Measurements from ENCODE around the gene SYNDIG1. TPM values are rescaled to one million over a fixed set of nuclear protein-coding genes. Genes with fewer than 3 reads are reported as not detected.

SYNDIG1 gene
- total RNA-seq, 2 experiments from 2014 or later: not detected

DNA sequence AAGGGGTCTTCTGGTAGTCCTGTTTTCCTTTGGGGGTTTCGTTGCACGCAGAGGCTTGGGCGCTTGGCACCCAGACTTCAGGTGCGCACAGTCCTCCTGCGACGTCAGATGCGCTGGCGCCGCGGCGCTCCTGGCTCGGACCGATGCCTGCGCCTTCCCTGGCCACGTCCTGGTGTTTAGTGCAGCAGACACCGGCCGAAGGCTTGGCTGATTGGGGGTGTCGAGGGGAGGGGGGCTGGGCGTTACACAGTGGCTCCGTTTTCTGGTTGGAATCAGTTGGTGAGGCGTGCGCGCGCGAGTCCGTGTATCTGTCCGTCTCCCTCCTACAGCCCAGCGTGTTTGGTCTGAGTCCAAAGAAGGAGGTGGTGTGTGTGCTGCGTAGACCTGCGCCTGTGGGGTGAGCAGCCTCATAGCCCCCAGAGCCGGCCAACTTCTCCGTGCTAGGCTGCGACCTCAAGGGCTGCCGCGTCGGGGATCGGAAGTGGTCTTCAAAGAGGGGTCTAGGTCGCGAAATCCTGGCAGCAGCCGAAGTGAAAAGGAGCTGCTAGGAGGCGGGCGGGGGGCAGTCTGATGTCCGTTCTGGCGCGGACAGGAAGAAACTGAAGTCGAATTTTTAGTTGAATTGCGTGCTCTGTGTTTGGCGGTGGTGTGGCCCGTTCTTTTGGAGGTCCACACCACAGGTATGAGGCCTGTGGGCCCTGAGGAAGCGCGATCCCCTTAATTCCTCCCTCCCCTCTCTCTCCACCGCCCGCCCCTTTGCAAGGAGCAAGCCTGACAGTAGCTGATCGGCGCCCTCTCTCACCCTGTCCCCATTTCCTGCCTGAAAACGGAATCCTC lies 1.5 kb downstream of the SYNDIG1 start:
- Mint-ChIP-seq H3K4me1 (no peaks in the 10 kb centered on the region), H3K27ac (no peak overlapping the region), H3K27me3 (peaks cover 52% of the 10 kb centered on the region), H3K4me3 (no peak overlapping the region), H3K9me3 (no peaks in the 10 kb centered on the region), H3K36me3 (ENCODE audit: low read depth) (no peaks in the 10 kb centered on the region)
- no peak for DNase-seq
- ChIA-PET CTCF (no interaction called here), POLR2A (no interaction called here)

DNA sequence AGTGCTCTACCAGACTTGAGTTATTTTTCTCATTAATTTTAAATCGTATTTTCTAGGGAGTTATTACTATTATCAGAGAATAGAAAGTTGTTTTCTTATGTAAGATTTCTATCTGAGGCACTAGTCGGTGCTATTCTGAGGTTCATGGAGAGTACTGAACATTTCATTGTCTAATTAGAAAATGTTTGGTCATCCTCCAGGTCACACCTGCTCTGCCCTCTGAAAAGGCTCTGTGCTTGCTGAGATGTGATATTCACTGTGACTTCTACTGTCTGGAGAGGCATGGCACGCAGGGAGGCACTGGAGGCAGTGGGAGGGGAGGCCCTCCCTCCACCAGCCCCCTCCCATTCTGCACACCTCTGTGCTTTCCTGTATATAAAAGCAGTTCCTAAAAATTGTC lies 3.0 kb downstream of the SYNDIG1 start:
- Mint-ChIP-seq H3K9me3 (no peaks in the 10 kb centered on the region), H3K4me3 (no peak overlapping the region), H3K4me1 (no peaks in the 10 kb centered on the region), H3K27ac (no peak overlapping the region), H3K27me3 (peaks cover 44% of the 10 kb centered on the region), H3K36me3 (ENCODE audit: low read depth) (no peaks in the 10 kb centered on the region)
- ChIA-PET CTCF (no interaction called here), POLR2A (no interaction called here)
- DNase-seq: no peak

DNA sequence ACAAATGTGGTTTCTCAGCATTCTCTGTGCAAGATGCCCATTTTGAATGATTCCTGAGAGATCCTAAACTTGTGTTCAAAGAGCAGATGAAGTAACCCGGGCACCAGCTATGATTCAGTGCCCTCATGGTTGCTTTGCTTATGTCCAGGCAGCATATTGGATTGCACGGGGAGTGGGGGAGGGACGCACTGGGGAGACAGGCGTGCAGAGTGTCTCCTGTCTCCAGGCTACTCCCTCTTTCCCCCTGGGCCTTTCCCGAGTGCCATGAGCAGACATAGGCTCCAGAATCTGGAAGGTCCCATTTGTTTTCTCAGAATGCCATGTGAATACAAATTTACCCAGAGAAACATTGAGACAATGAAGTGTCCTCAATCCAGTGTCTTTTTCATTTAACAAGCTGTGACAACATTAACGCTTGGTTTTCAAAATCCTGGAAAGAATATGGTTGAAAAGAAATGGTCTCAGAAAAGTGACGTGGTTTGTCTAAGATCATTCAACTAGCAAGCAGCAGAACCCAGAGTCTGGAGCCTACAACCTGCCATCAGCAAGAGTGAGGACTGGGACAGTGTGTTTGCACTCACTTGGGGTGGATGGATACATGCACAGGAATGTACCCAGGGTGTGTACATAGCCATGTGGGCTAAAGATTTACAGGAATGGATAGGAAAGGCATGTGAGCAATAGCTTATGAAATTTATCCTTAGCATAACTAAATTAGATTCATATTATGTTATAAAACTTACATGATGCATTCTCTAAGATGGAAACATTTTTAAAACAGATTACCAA lies 4.2 kb downstream of the SYNDIG1 start:
- Mint-ChIP-seq H3K4me1 (no peaks in the 10 kb centered on the region), H3K4me3 (no peak overlapping the region), H3K36me3 (ENCODE audit: low read depth) (no peaks in the 10 kb centered on the region), H3K27me3 (peaks cover 33% of the 10 kb centered on the region), H3K9me3 (no peaks in the 10 kb centered on the region), H3K27ac (no peak overlapping the region)
- ChIA-PET CTCF (no interaction called here), POLR2A (no interaction called here)
- no peak for DNase-seq

DNA sequence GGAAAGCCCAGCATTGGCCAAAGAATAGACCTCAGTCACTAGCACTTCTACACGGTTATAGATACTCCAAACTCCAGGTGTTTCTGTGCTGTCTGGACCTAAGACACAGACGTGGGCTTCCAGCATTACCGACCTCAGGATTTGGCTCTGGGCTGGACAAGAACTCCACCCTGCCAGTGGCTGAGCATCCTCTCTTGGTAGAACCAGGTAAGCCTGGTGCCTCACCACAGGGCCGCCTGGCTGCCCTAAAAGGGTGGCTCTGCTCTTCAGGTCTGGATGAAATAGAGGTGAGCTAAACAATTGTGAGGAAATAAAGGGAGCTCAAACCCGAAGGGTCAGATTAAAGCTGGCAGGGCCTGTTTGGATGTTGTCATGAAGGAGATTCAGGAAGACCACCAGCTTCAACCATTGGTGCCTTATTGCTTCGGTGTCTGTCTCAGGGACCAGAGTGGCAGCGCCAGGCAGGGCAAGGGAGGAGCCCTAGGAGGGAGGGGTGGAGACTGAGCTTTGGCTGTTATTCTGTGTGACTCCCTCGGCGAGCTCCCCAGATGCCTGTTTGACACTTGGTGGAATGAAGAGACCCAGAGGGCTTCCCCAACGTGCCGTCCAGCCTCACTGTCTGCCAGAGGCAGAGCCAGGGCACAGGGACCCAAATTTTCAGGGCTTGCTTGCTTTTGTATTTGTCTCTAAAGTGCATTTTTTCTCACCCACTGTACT lies 8.6 kb downstream of the SYNDIG1 start:
- Mint-ChIP-seq H3K27me3 (peaks cover 4% of the 10 kb centered on the region), H3K4me1 (no peaks in the 10 kb centered on the region), H3K4me3 (no peak overlapping the region), H3K9me3 (no peaks in the 10 kb centered on the region), H3K36me3 (ENCODE audit: low read depth) (no peaks in the 10 kb centered on the region), H3K27ac (no peak overlapping the region)
- DNase-seq: no peak
- ChIA-PET POLR2A (no interaction called here), CTCF (no interaction called here)

DNA sequence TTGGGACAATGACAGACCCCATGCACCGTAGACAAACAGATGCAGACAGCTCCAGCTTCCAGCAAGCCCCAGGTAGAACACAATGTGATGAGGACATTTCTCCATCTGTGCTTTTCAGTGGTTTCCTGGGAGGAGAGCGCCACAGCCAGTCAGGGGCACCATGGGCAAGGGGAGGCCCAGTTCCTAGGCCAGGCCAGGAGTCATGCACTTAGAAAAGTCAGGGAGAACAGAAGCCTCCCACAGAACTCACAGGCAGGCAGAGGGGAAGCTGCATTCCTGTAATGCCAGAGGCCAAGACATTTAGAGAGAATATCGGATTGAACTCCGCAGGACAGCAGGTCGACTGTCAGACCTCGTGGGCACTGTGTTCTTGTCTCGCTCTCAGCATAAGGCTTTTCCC lies 9.2 kb downstream of the SYNDIG1 start:
- no peaks in the 10 kb centered on the region for H3K4me1 Mint-ChIP-seq
- no peak overlapping the region for H3K4me3 Mint-ChIP-seq
- DNase-seq: no peak
- H3K9me3 Mint-ChIP-seq: no peaks in the 10 kb centered on the region
- ChIA-PET CTCF (no interaction called here), POLR2A (no interaction called here)
- no peak overlapping the region for H3K27ac Mint-ChIP-seq
- no peaks in the 10 kb centered on the region for H3K27me3 Mint-ChIP-seq
- H3K36me3 Mint-ChIP-seq (ENCODE audit: low read depth): no peaks in the 10 kb centered on the region

DNA sequence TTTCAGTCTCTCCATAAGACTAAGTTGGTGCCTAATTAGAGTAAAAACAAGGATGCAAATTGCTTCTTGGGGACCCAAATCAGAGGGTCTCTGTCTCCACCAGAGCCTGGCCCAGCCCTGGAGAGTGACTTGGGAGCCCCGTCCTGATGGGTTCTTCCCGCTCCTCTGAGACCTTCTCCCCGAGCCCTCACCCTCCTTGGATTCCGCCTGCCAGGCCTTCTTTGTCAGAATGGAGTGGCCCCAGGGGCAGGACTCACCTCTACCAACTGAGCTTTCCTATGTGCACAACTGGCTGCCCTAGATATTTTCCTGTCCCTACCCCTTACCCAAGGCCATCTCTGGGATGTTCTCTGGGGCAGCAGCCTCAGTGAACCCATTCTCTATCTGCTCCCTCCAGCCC lies 9.7 kb downstream of the SYNDIG1 start:
- H3K27me3 Mint-ChIP-seq: no peaks in the 10 kb centered on the region
- no peaks in the 10 kb centered on the region for H3K36me3 Mint-ChIP-seq (ENCODE audit: low read depth)
- ChIA-PET CTCF (no interaction called here), POLR2A (no interaction called here)
- H3K27ac Mint-ChIP-seq: no peak overlapping the region
- H3K4me1 Mint-ChIP-seq: no peaks in the 10 kb centered on the region
- no peaks in the 10 kb centered on the region for H3K9me3 Mint-ChIP-seq
- no peak for DNase-seq
- no peak overlapping the region for H3K4me3 Mint-ChIP-seq

DNA sequence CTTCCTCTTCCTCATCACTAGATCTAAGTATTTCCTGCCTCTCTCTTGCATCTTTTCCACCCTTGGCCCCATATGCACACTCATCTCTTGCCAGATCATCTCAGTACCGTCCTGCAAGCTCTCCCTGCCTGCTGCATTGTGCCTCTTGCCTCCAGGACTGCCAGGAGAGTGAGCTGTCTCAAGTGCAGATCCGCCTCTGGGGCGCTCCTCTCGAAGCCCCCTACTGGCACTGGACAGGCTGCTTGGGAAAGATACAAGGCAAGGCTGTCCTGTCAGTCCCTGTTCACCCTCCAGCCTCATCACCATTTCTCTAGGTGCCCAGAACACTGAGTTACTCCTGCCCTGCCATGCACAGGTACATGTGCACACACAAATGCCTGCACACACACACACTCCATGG lies 10.2 kb downstream of the SYNDIG1 start:
- no peaks in the 10 kb centered on the region for H3K4me1 Mint-ChIP-seq
- no peaks in the 10 kb centered on the region for H3K36me3 Mint-ChIP-seq (ENCODE audit: low read depth)
- no peak overlapping the region for H3K27ac Mint-ChIP-seq
- H3K9me3 Mint-ChIP-seq: no peaks in the 10 kb centered on the region
- no peaks in the 10 kb centered on the region for H3K27me3 Mint-ChIP-seq
- H3K4me3 Mint-ChIP-seq: no peak overlapping the region
- DNase-seq: no peak
- ChIA-PET CTCF (no interaction called here), POLR2A (no interaction called here)

DNA sequence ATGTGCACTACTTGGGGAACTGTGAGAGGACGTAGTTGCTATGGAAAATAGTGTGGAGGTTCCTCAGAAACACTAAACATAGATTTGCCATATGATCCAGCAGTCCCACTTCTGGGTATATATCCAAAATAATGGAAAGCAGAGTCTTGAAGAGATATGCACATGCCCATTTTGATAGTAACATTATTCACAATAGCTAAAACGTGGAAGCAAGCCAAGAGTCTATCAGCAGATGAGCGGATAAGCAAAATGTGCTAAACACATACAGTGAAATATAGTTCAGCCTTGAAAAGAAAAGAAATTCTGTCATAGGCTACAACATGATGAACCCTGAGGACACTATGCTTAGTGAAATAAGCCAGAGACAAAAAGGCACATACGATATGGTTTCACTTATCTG lies 11.1 kb downstream of the SYNDIG1 start:
- no peak overlapping the region for H3K4me3 Mint-ChIP-seq
- POLR2A ChIA-PET: no interaction called here
- no peaks in the 10 kb centered on the region for H3K27me3 Mint-ChIP-seq
- H3K36me3 Mint-ChIP-seq (ENCODE audit: low read depth): no peaks in the 10 kb centered on the region
- DNase-seq: no peak
- CTCF ChIA-PET: no interaction called here
- no peaks in the 10 kb centered on the region for H3K4me1 Mint-ChIP-seq
- H3K9me3 Mint-ChIP-seq: no peaks in the 10 kb centered on the region
- H3K27ac Mint-ChIP-seq: no peak overlapping the region

DNA sequence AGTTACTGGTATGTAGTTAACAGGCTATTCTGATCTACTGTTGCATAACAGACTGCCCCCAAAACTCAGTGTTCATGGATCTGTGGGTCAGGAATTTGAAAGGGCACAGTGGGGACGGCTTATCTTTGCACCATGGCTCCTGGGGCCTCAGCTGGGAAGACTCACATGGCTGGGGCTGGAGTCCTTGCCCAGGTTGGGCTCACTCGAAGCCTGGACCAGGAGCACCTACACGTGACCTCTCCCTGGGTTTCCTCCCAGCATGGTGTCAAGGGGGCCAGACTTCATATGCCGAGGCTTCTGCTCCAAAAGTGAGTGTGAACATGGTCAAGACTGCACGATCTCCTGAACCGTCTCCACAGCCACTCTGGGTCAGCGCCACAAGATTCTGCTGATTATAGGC lies 11.7 kb downstream of the SYNDIG1 start:
- H3K4me1 Mint-ChIP-seq: no peaks in the 10 kb centered on the region
- DNase-seq: no peak
- H3K27ac Mint-ChIP-seq: no peak overlapping the region
- POLR2A ChIA-PET: no interaction called here
- H3K36me3 Mint-ChIP-seq (ENCODE audit: low read depth): no peaks in the 10 kb centered on the region
- H3K4me3 Mint-ChIP-seq: no peak overlapping the region
- CTCF ChIA-PET: no interaction called here
- no peaks in the 10 kb centered on the region for H3K27me3 Mint-ChIP-seq
- no peaks in the 10 kb centered on the region for H3K9me3 Mint-ChIP-seq

DNA sequence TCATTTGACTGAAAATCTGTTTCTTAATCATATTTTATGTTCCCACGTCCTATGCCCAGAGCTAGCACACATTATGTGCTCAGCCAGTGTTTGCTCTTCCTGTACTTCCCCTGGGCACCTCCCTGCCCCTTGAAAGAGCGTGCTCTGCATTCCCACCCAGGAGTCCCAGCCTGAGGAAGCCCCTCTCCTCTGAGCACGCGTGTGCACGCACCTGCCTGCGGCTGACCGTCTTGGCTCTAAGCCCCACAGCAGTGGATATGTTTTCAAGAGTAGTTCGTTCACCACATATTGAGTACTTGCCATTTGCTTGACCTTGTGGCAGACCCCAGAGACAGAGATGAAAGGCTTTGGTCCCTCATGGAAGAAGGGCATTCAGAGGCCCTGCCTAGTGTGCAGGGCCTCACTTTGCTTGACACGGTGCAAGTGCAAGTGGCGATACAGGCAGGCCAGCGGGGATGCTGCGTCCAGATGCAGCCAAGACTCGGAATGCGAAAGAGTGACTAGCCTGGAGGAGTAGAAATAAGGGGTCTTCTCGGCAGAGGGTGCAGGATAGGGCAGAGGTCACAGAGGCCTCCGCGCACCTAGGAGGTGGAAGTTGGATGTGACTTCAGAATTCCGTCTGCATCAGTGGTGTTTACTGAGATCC lies 14.1 kb downstream of the SYNDIG1 start:
- Mint-ChIP-seq H3K9me3 (no peaks in the 10 kb centered on the region), H3K27me3 (no peaks in the 10 kb centered on the region), H3K27ac (no peak overlapping the region), H3K4me1 (no peaks in the 10 kb centered on the region), H3K4me3 (no peak overlapping the region), H3K36me3 (ENCODE audit: low read depth) (no peaks in the 10 kb centered on the region)
- POLR2A ChIA-PET: no interaction called here
- CTCF ChIA-PET: no interaction called here
- no peak for DNase-seq

DNA sequence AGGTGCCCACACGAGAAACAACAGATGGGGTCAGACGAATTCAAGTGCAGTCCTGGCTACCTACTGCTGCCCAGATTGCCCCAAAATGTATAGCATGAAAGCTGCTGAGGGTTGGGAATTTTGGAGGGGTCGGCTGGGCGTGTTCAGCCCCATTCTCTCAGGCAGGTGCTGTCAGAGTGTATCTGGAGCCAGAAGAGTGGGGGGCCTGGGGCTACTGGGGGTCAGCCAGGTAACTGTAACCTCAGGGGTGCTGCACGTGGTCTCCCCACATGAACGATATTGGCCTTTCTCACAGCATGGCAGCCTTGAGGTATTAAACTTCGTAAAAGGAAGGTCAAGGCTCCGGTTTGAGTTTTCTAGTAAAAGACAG lies 14.6 kb downstream of the SYNDIG1 start:
- no peaks in the 10 kb centered on the region for H3K9me3 Mint-ChIP-seq
- CTCF ChIA-PET: no interaction called here
- DNase-seq: no peak
- H3K36me3 Mint-ChIP-seq (ENCODE audit: low read depth): no peaks in the 10 kb centered on the region
- H3K27ac Mint-ChIP-seq: no peak overlapping the region
- H3K4me3 Mint-ChIP-seq: no peak overlapping the region
- POLR2A ChIA-PET: no interaction called here
- no peaks in the 10 kb centered on the region for H3K4me1 Mint-ChIP-seq
- no peaks in the 10 kb centered on the region for H3K27me3 Mint-ChIP-seq

DNA sequence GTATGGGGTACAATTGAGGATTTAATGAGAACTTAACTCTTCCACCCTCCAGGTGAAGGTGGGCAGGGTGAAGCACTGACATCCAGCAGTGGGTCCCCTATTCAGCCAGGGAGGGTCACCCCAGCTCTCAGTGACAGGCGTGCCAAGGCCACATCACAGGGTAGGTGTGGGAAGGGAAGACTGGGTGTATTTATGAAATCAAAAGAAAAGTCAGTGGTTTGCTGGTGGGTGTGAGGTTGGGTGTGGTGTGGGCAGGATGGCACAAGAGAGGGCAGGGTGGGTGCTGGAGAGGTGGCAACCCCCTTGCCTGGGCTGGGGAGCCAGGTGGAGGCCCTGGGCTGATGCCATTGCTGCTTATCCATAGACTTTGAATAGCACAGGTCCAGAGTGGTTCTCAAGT lies 16.6 kb downstream of the SYNDIG1 start:
- CTCF ChIA-PET: no interaction called here
- Mint-ChIP-seq H3K27ac (no peak overlapping the region), H3K36me3 (ENCODE audit: low read depth) (no peaks in the 10 kb centered on the region), H3K4me3 (no peak overlapping the region), H3K27me3 (no peaks in the 10 kb centered on the region), H3K9me3 (no peaks in the 10 kb centered on the region), H3K4me1 (no peaks in the 10 kb centered on the region)
- POLR2A ChIA-PET: no interaction called here
- no peak for DNase-seq

DNA sequence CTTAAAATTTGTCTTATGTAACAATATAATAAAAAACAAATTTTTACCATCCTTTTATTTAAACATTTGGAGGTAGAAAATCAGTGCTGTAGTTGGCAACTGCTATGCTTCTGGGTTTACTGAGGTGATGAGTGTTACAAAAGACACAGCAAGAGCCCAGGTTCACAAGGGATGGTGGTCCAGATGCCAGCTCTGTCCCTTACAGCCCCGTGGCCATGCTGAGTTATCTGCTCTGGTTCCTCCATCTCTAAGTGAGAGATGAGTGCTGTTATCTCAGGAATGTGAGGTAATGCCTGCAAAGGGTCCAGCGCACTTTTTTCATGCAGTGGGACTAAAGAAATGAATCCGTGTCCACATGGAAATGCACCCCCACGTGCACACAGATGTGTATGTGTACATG lies 17.8 kb downstream of the SYNDIG1 start:
- DNase-seq: no peak
- Mint-ChIP-seq H3K27me3 (no peaks in the 10 kb centered on the region), H3K36me3 (ENCODE audit: low read depth) (no peaks in the 10 kb centered on the region), H3K4me1 (no peaks in the 10 kb centered on the region), H3K27ac (no peak overlapping the region), H3K9me3 (no peaks in the 10 kb centered on the region), H3K4me3 (no peak overlapping the region)
- ChIA-PET POLR2A (no interaction called here), CTCF (no interaction called here)
